ENCODE data around the gene LMO3.
A peak's percentile ranks its signal among the peaks of the same experiment; 100 is the strongest.

LMO3 gene

DNA sequence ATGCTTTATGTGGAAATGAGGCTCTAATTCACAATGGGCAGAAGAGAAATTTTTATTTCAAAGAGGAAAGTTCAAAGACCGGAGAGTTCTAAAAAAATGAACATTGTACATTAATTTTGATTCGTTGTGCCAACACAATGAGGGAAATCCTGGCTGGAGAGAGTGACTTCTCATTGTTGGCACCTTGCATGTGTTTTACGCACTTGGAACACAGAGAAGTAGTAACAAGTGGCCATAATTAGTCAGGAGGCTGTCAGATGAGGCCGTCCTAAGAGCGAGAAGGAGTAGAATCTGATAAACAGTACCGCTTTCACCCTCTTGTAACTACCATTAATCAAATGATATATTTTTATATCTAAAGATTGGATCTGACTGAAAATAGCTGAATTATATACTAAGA lies 6.9 kb downstream of the LMO3 start:
- DNase-seq: peak; percentile 54

GRCh38 chr12:16594797-16595196 lies 11.2 kb downstream of the LMO3 start:
- DNase-seq: no peak

- DNase-seq: no peak
Measured at GRCh38 chr12:16593546-16593945, 12.4 kb downstream of the LMO3 start.

- no peak for DNase-seq
Measured at GRCh38 chr12:16590645-16591044, 15.3 kb downstream of the LMO3 start.

DNA sequence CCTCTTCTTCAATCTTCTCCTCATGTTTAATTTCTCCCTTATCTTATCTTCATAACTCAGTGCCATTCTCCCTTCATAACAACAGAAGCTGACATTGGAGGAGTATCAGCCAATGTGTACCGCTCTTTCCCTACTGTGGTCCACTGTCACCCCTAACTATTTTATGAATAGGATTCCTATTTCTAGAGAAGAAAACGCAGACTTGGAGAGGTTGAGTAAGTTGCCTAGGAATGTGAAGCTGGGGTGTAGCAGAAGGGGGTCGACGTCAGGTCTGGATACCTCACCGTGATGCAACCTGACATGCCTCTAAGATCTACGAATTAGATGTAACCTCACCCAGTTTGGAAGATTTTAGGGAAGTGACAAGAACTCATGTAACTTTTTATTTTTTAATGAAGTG lies 17.1 kb downstream of the LMO3 start:
- no peak for DNase-seq

DNA sequence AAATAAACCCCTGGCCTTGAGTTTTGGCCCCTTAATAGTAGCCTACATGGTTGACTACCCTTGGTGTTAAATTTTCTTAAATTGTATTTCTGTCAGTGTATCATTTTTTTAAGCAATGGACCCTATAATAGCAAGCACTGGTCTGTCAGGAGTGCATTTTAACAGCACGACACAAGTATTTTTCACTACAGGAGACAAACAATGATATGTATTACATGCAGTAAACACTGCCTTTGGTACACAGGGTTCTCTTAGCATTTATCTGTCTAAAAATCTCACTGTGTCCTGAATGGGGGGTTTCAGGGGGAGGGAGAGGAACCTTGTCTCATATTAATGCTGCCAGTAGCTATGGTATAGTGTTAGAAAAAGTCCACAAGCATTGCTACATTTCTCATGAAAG lies 18.4 kb downstream of the LMO3 start:
- no peak for DNase-seq

DNA sequence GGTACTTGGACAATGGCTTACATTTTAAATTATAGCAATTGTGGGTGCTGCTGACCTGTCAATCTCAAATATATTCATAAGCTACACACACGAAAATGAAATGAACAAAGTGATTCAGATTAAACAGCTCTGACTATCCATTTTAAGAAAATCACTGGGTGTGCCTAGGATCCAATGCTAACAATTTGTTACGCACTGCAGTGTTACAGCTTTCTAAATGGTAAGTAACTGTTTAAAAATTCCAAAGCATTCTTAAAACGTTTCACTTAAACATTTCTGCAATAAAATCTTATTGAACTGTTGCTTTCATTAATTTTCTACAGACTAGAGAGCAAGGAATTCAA lies 18.9 kb downstream of the LMO3 start:
- DNase-seq: no peak

- DNase-seq: no peak
Measured at GRCh38 chr12:16586350-16587109, 19.4 kb downstream of the LMO3 start.

DNA sequence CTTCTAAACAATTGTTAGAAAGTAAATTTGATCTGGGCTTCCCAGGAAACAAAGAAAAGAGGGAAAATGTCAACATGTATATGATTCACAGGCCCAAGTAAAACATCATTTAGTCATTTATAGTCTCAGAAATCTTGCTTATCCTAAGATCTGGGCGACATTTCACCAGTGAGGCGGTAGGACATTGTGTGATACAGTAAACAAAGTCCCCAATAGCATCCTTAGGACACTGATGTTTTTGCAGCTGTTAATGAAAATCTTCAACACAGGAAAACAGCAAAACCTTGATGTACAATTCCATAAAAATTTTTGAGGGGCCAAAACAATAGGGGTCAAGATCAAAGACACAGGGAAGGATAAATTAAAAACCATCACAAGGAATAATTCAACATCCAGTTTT lies 20.2 kb downstream of the LMO3 start:
- DNase-seq: no peak

GRCh38 chr12:16583969-16584745 lies 21.8 kb downstream of the LMO3 start:
- no peak for DNase-seq

DNA sequence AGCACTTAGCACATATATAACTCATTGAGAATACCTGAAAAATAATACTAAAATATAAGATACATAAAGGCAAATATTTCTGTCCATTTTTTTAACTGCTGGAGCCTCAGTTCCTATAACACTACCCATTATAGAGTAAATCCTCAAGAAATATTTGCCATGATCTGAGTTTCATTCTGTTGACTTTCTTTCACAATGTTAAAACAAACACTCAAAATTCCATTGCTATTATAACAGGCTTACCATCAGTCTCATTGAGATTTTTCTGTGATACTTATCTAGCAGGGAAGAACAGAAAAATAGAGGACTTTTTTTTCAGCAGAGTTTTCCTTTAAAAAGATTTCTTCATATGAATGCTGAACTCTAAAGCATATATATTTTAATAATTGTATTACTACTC lies 24.5 kb downstream of the LMO3 start:
- DNase-seq: no peak

DNA sequence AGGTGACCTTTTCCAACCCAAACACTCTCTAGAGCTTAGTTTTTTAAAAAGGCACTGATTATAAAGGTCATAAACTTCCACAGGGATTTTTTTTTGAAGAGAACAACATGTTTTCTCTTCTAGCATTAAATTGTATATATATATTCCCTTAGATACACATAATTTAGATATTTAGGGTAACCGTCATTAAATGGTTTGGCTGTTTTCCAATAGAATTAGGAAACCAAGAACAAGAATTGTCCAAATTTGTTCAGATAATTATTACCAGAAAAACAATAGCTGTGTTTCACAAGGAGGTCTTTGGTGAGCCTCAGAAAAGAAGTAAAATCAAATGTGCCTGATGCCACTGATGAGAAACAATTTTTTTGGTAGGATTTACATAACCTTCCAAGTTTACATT lies 26.9 kb downstream of the LMO3 start:
- no peak for DNase-seq

DNA sequence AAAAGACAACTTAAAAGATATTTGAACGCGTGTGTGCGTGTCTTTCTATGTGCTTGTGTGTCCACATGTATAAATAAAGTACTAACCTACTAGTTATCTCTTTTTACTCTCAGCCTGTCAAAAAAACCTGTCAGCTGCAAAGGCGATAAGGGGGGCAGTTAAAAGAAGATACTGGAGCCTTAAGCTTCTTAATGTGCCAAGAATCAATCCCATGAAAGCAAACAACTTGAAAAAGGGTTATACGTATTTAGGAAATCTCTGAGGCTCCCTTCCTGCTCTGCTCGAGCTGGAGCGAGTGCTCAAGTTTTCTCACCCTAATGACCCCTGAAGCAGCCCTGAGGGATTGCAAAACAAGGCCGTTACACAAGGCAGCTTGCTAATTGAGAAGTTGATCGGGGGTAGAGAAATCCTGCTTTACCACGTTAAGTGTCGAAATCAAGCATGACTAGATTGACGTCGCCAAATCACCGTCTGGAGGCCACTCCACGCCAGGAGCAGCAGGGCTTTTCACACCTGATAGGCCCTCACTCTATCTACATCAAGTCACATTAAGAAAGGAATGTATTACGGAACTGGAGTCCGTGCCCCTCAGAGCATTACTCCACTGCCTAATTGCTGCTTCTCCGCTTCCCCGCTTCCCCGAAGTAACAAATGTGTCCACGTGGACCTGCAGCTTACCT lies 32.4 kb downstream of the LMO3 start:
- peak; percentile 81 for DNase-seq

- no peak for DNase-seq
Measured at GRCh38 chr12:16568873-16569272, 37.1 kb downstream of the LMO3 start.

DNA sequence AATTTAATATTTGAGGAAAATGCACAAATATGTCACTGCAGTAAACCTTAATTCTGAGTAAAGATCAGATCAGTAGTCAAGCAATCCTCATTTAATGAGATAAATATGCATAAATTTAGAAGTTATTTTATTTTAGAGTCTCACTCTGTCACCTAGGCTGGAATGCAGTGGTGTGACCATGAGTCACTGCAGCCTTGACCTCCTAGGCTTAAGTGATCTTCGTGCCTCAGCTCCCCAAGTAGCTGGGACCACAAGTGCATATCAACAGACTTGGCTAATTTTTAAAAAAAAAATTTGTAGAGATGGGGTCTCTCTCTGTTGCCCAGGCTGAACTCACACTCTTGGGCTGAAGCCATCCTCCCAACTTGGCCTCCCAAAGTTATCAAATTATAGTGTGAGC lies 41.3 kb downstream of the LMO3 start:
- no peak for DNase-seq

GRCh38 chr12:16563504-16563903 lies 42.5 kb downstream of the LMO3 start:
- DNase-seq: peak; percentile 18

DNA sequence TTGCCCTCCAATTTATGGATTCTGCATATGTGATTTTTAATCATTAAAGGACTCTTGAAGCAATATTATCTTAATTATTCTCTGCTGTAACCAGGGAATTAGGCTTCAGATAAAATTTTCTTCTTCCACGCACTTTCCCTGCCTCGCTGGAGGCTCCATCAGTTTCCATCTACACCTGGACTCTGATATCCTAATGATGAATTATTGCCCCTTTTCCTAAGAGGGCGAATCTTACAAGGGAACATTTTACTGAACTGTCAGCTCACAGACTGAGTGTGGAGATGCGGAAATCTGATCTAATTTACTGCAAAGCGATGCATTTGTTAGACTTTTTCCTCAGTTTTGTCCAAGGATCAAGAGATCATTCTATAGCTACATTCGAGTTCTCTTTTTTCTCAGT lies 43.0 kb downstream of the LMO3 start:
- no peak for DNase-seq

GRCh38 chr12:16562435-16562834 lies 43.5 kb downstream of the LMO3 start:
- DNase-seq: no peak

DNA sequence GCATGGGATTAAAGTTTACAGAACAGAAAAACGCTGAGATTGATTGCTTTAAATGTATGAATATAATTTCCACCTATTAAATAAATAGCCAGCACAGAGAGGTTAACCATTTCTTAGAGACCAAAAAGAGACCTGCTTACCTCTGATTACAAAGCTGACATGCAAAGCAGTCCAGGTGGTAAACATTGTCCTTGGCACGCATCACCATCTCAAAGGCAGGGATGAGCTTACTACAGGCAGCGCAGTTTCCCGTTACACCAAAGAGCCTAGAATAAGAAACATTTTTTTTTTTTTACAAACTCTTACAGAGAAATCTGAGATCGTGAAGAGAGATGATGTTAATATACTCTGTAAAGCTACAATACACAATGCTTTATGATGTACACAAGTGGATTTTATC lies 45.7 kb downstream of the LMO3 start:
- DNase-seq: no peak

- DNase-seq: no peak
Measured at GRCh38 chr12:16555630-16556029, 50.3 kb downstream of the LMO3 start.

- no peak for DNase-seq
Measured at GRCh38 chr12:16553457-16553856, 52.5 kb downstream of the LMO3 start.

DNA sequence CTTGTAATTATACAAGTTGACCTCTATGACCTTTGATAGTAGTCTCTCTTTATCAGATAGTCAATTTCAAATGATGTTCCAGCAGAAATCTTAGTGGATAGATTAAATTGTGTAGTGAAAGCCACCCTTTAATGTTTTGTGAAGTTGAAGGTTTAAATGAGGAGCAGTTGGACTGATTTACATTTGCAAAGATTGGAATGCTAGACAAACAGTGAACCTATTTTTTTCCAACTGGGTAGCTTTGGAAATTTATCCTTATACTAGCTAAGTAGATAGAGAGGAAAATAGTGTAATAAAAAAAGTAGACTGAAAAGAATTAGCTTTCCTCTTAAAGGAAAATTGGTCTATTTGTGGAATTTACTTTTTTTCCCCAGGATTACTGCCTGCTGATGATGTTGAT lies 53.7 kb downstream of the LMO3 start:
- DNase-seq: no peak

DNA sequence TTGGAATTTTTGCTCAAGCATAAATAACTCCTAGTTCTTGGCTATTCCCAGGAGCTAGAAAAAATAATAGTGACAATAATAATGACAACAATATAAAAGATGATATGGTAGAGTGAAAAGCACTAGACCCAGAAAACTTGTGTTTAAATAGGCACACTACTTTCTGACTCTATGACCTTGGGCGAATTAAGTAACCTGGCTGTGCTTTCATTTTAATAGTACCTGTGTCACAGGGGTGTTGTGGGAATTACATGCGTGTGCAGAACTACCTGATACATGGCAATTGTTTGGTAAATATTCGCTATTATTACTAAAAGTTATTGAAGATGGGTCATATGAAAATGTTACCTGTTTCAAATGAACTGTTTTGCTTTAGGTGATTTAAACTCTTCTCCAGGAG lies 60.1 kb downstream of the LMO3 start:
- no peak for DNase-seq

DNA sequence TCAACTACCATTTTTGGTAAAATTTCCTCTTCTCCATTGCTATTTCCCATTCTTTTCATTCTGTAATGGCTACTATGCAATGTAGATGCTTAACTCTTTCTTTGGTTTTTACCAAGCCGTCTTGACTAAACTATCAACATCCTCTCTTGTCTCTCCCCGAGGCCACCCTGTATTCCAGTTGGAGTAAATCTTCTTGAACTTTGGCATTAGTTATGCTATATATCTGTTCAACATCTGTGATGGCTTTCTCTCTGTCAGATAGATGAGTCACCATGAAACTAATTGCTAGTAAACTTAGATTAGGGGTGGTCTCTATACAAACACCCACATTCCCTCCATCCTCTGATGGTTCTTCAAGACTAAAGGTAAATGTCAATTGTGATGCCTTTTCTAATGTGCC lies 63.4 kb downstream of the LMO3 start:
- no peak for DNase-seq

Data from DMS79 treated with DMSO at 0.1 percent for 48 hours (cell line).